Brain microvascular endothelial cell (primary cell): ENCODE data around the gene DAND5.

Experiments used
- DNase-seq: peaks from one replicate; pipeline ENCODE4 v3.0.0-alpha.2; 2020
- H3K27ac ChIP-seq: fragments of 250-450 bp; sonication (Bioruptor Pico); 2 replicates; pipeline ENCODE4 v1.5.1; 2020; ENCODE audit warnings: mild to moderate bottlenecking, moderate library complexity
- H3K27me3 ChIP-seq: fragments of 250-450 bp; sonication (Bioruptor Pico); replicated peaks from 2 replicates; pipeline ENCODE4 v1.5.1; 2020; ENCODE audit warnings: mild to moderate bottlenecking
- H3K36me3 ChIP-seq: fragments of 250-450 bp; sonication (Bioruptor Pico); replicated peaks from 2 replicates; pipeline ENCODE4 v1.5.1; 2020; ENCODE audit warnings: mild to moderate bottlenecking
- H3K4me3 ChIP-seq: 2 replicates; pipeline ENCODE4 v1.5.1; 2011; ENCODE audit warnings: low read depth, mild to moderate bottlenecking, control low read depth, low read length, moderate library complexity
- CTCF ChIP-seq: IDR thresholded peaks from 2 replicates; pipeline ENCODE4 v1.5.1; 2011; ENCODE audit warnings: low read depth, mild to moderate bottlenecking, moderate library complexity, low read length, control low read depth, inconsistent platforms; ENCODE audit errors: missing control alignments
- in situ Hi-C: cut with HindIII; loops from 2 replicates; pipeline ENCODE4 v1.10.0; 2017; ENCODE audit warnings: low sequenced_read_pairs, low pct_ligation_motif_present

The DAND5 gene

DNA sequence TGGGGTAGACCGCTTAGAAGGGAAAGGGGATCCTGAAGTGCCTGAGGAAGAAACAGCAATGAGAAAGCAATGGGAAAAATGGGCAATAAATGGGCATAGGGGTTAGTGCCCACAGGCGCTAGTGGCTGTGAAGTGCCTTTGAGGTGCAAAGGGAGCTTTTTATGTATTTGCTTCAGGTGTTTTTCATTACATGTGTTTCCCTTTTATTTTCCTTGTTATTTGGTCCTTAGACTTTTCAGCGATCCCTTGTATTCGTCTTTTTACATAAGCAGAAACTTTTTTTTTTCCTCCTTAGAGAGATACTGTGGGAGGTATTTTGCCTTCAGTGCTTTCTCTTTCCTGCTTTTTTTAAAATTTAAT lies 45.5 kb downstream of the DAND5 start:
- H3K36me3 ChIP-seq: no peaks in the 10 kb centered on the region
- H3K27me3 ChIP-seq: peaks cover 22% of the 10 kb centered on the region
- no peak overlapping the region for H3K4me3 ChIP-seq
- no peak for DNase-seq
- no peak for TF ChIP-seq CTCF
- in situ Hi-C loops: no loop called here
- H3K27ac ChIP-seq: no peak overlapping the region

- Histone ChIP-seq H3K27ac (no peak overlapping the region), H3K4me3 (no peak overlapping the region), H3K36me3 (no peaks in the 10 kb centered on the region), H3K27me3 (peaks cover 17% of the 10 kb centered on the region)
- DNase-seq: no peak
- in situ Hi-C loops: no loop called here
- no peak for TF ChIP-seq CTCF
These were observed 46.2 kb downstream of the DAND5 start for GRCh38 chr19:13015361-13016223.

GRCh38 chr19:13016245-13016627 lies 46.9 kb downstream of the DAND5 start:
- Histone ChIP-seq H3K4me3 (no peak overlapping the region), H3K27ac (no peak overlapping the region), H3K36me3 (no peaks in the 10 kb centered on the region), H3K27me3 (peaks cover 11% of the 10 kb centered on the region)
- no peak for TF ChIP-seq CTCF
- in situ Hi-C loops: no loop called here
- no peak for DNase-seq

- H3K27me3 ChIP-seq: peaks cover 7% of the 10 kb centered on the region
- H3K27ac ChIP-seq: no peak overlapping the region
- no peak overlapping the region for H3K4me3 ChIP-seq
- in situ Hi-C loops: no loop called here
- TF ChIP-seq CTCF: no peak
- DNase-seq: no peak
- H3K36me3 ChIP-seq: no peaks in the 10 kb centered on the region
These were observed 47.4 kb downstream of the DAND5 start for GRCh38 chr19:13016628-13017305.

- no peaks in the 10 kb centered on the region for H3K36me3 ChIP-seq
- H3K27me3 ChIP-seq: peaks cover 1% of the 10 kb centered on the region
- in situ Hi-C loops: no loop called here
- H3K4me3 ChIP-seq: no peak overlapping the region
- no peak for DNase-seq
- TF ChIP-seq CTCF: no peak
- no peak overlapping the region for H3K27ac ChIP-seq
These were observed 48.1 kb downstream of the DAND5 start for GRCh38 chr19:13017306-13018034.
